IMR-90 (cell line): Measurements from ENCODE around the gene DLD. TPM values are rescaled to one million over a fixed set of nuclear protein-coding genes. Genes with fewer than 3 reads are reported as not detected.

ENCODE experiments used
- ATAC-seq: fragments of 200-7000 bp; cut with Tn5 transposase; 2 replicates; pipeline ENCODE4 v1.9.1; 2020; ENCODE audit warnings: low read depth, mild to moderate bottlenecking, moderate library complexity
- BruUV-seq: library from RNA; stranded (reverse); fragments of 400-500 nt; replicated peaks from 2 replicates; lab custom pipeline; 2021; lab: Mats Ljungman, UMichigan
- CTCF ChIA-PET: fragments of 300-600 bp; formaldehyde crosslinking; extraction: SDS; loops from one replicate; lab custom pipeline; 2021; ENCODE audit warnings: antibody characterized with exemption; lab: Yijun Ruan, JAX
- POLR2A ChIA-PET: fragments of 300-600 bp; sonication (Branson Sonifier 250); formaldehyde crosslinking; loops from one replicate; lab custom pipeline; 2022; ENCODE audit warnings: antibody characterized with exemption; ENCODE audit not compliant: unreplicated experiment; lab: Charles Lee
- DNase-seq: peaks from one replicate; pipeline ENCODE4 v3.0.0; 2013
- H2AFZ ChIP-seq: replicated peaks from 2 replicates; pipeline ENCODE3; 2013; ENCODE audit warnings: low read length, mild to moderate bottlenecking; ENCODE audit not compliant: poor library complexity
- H2AK5ac ChIP-seq: 2 replicates; pipeline ENCODE4 v1.6.1; 2013; ENCODE audit warnings: low read depth, low read length, inconsistent platforms
- H2AK9ac ChIP-seq: replicated peaks from 2 replicates; pipeline ENCODE3; 2013; ENCODE audit warnings: mild to moderate bottlenecking, low read depth, low read length, moderate library complexity; ENCODE audit not compliant: poor library complexity
- H2BK120ac ChIP-seq: 2 replicates; pipeline ENCODE4 v1.6.1; 2013; ENCODE audit warnings: low read depth, low read length, inconsistent platforms
- H2BK15ac ChIP-seq: 3 replicates; pipeline ENCODE4 v1.6.1; 2013; ENCODE audit warnings: low read depth, low read length, inconsistent platforms
- H2BK20ac ChIP-seq: 2 replicates; pipeline ENCODE4 v1.6.1; 2013; ENCODE audit warnings: low read depth, mild to moderate bottlenecking, inconsistent platforms, low read length, moderate library complexity
- H2BK5ac ChIP-seq: 2 replicates; pipeline ENCODE4 v1.6.1; 2013; ENCODE audit warnings: mild to moderate bottlenecking, low read depth, low read length, inconsistent platforms; ENCODE audit not compliant: poor library complexity, severe bottlenecking
- H3K14ac ChIP-seq: replicated peaks from 2 replicates; pipeline ENCODE4 v1.6.1; 2013; ENCODE audit warnings: low read depth, low read length, inconsistent platforms
- H3K18ac ChIP-seq: 2 replicates; pipeline ENCODE4 v1.6.1; 2013; ENCODE audit warnings: low read depth, low read length, control low read depth
- H3K23ac ChIP-seq: 2 replicates; pipeline ENCODE4 v1.6.1; 2013; ENCODE audit warnings: low read depth, low read length, inconsistent platforms
- H3K27ac ChIP-seq: 2 replicates; pipeline ENCODE4 v1.5.1; 2013; ENCODE audit warnings: mild to moderate bottlenecking, control low read depth, low read length; ENCODE audit not compliant: insufficient read depth
- H3K27me3 ChIP-seq: 2 replicates; pipeline ENCODE4 v1.6.1; 2013; ENCODE audit warnings: low read length; ENCODE audit not compliant: control insufficient read depth, insufficient read depth
- H3K36me3 ChIP-seq: 2 replicates; pipeline ENCODE4 v1.6.1; 2013; ENCODE audit warnings: low read length, mixed read lengths; ENCODE audit not compliant: control insufficient read depth, insufficient read depth
- H3K4ac ChIP-seq: 2 replicates; pipeline ENCODE4 v1.6.1; 2013; ENCODE audit warnings: low read depth, low read length, inconsistent platforms
- H3K4me1 ChIP-seq: 2 replicates; pipeline ENCODE4 v1.6.1; 2013; ENCODE audit warnings: low read length, mixed read lengths; ENCODE audit not compliant: control insufficient read depth, insufficient read depth
- H3K4me2 ChIP-seq: 2 replicates; pipeline ENCODE4 v1.6.1; 2013; ENCODE audit warnings: low read depth, mild to moderate bottlenecking, control low read depth, low read length, moderate library complexity
- H3K4me3 ChIP-seq: 2 replicates; pipeline ENCODE4 v1.5.1; 2013; ENCODE audit warnings: low read depth, mild to moderate bottlenecking, control low read depth, low read length, moderate library complexity; ENCODE audit not compliant: insufficient read depth
- H3K56ac ChIP-seq: 2 replicates; pipeline ENCODE4 v1.6.1; 2013; ENCODE audit warnings: low read length, inconsistent platforms; ENCODE audit not compliant: insufficient read depth; ENCODE audit errors: extremely low read depth
- H3K79me1 ChIP-seq, 2 experiments: 2 replicates each; pipeline ENCODE4 v1.6.1; 2013; ENCODE audit warnings: low read length in 2 of 2, inconsistent platforms in 1 of 2, low read depth in 1 of 2
- H3K9ac ChIP-seq: 2 replicates; pipeline ENCODE4 v1.6.1; 2013; ENCODE audit warnings: low read depth, low read length, control low read depth
- H3K9me1 ChIP-seq: 2 replicates; pipeline ENCODE4 v1.6.1; 2013; ENCODE audit warnings: low read length, inconsistent platforms; ENCODE audit not compliant: insufficient read depth
- H3K9me3 ChIP-seq: 2 replicates; pipeline ENCODE4 v1.6.1; 2013; ENCODE audit warnings: low read length; ENCODE audit not compliant: control insufficient read depth, insufficient read depth
- H4K20me1 ChIP-seq: 2 replicates; pipeline ENCODE4 v1.6.1; 2013; ENCODE audit warnings: low read length, inconsistent platforms; ENCODE audit not compliant: insufficient read depth
- H4K5ac ChIP-seq: 2 replicates; pipeline ENCODE4 v1.6.1; 2013; ENCODE audit warnings: mild to moderate bottlenecking, low read depth, low read length, control low read depth
- H4K8ac ChIP-seq, 2 experiments: 2 replicates each; pipeline ENCODE4 v1.6.1; 2013; ENCODE audit warnings: low read depth in 2 of 2, low read length in 2 of 2, control low read depth in 1 of 2, inconsistent platforms in 1 of 2
- H4K91ac ChIP-seq: 2 replicates; pipeline ENCODE4 v1.6.1; 2013; ENCODE audit warnings: low read depth, low read length, inconsistent platforms; ENCODE audit not compliant: insufficient read depth
- BHLHE40 ChIP-seq: fragments of 150-350 bp; IDR thresholded peaks from 2 replicates; pipeline ENCODE4 v1.6.1; 2016; ENCODE audit warnings: mild to moderate bottlenecking, low read depth, low read length
- CEBPB ChIP-seq: IDR thresholded peaks from 2 replicates; pipeline ENCODE4 v1.6.1; 2012; ENCODE audit warnings: low read depth, low read length, improper control_type of control experiment
- CHD1 ChIP-seq: IDR thresholded peaks from 2 replicates; pipeline ENCODE4 v1.6.1; 2012; ENCODE audit warnings: low read depth, low read length, improper control_type of control experiment
- CTCF ChIP-seq: conservative IDR thresholded peaks from 2 replicates; pipeline ENCODE4 v1.5.1; 2012; ENCODE audit warnings: mild to moderate bottlenecking, low read depth, low read length, improper control_type of control experiment
- ELK1 ChIP-seq: fragments of 150-350 bp; IDR thresholded peaks from 2 replicates; pipeline ENCODE4 v1.6.1; 2016; ENCODE audit warnings: low read depth, mild to moderate bottlenecking, low read length, moderate library complexity, borderline replicate concordance
- FOS ChIP-seq: fragments of 150-350 bp; IDR thresholded peaks from 2 replicates; pipeline ENCODE4 v1.6.1; 2016; ENCODE audit warnings: low read depth, low read length
- MAFK ChIP-seq: IDR thresholded peaks from 2 replicates; pipeline ENCODE4 v1.6.1; 2012; ENCODE audit warnings: low read depth, low read length, improper control_type of control experiment
- MAZ ChIP-seq: IDR thresholded peaks from 2 replicates; pipeline ENCODE4 v1.6.1; 2012; ENCODE audit warnings: low read depth, mild to moderate bottlenecking, low read length, improper control_type of control experiment, moderate library complexity, borderline replicate concordance
- MXI1 ChIP-seq: IDR thresholded peaks from 2 replicates; pipeline ENCODE4 v1.6.1; 2012; ENCODE audit warnings: low read depth, mild to moderate bottlenecking, low read length, moderate library complexity, borderline replicate concordance
- NFE2L2 ChIP-seq: fragments of 150-350 bp; IDR thresholded peaks from 2 replicates; pipeline ENCODE4 v1.6.1; 2016; ENCODE audit warnings: low read depth, mild to moderate bottlenecking, low read length
- POLR2A ChIP-seq: IDR thresholded peaks from 2 replicates; pipeline ENCODE4 v1.6.1; 2012; ENCODE audit warnings: mild to moderate bottlenecking, low read depth, low read length
- RAD21 ChIP-seq: IDR thresholded peaks from 2 replicates; pipeline ENCODE4 v1.6.1; 2012; ENCODE audit warnings: low read length, improper control_type of control experiment
- RCOR1 ChIP-seq: IDR thresholded peaks from 2 replicates; pipeline ENCODE4 v1.6.1; 2012; ENCODE audit warnings: mild to moderate bottlenecking, low read length, improper control_type of control experiment; ENCODE audit not compliant: insufficient replicate concordance
- RFX5 ChIP-seq: IDR thresholded peaks from 2 replicates; pipeline ENCODE4 v1.8.0; 2012; ENCODE audit warnings: low read depth, mild to moderate bottlenecking, low read length, moderate library complexity
- SMC3 ChIP-seq: fragments of 150-350 bp; IDR thresholded peaks from 2 replicates; pipeline ENCODE4 v1.6.1; 2016; ENCODE audit warnings: low read depth, mild to moderate bottlenecking, antibody characterized with exemption, low read length, moderate library complexity
- USF2 ChIP-seq: fragments of 150-350 bp; IDR thresholded peaks from 2 replicates; pipeline ENCODE4 v1.6.1; 2017; ENCODE audit warnings: mild to moderate bottlenecking, antibody characterized with exemption, low read length, low read depth
- WGBS, 2 experiments: methylation state at CpG; one replicate each; pipeline versions ENCODE4 v1.1.5 to v1.1.7; 2013; ENCODE audit warnings: missing lambda C conversion rate in 2 of 2; ENCODE audit not compliant: insufficient read length in 1 of 2; ENCODE audit errors: extremely low coverage in 2 of 2; 5-methylcytosine and 5-hydroxymethylcytosine counted together
- dilution Hi-C: fragments of 300-500 bp; cut with HindIII; formaldehyde crosslinking; loops from one replicate; pipeline ENCODE4 v1.14.3; 2018; ENCODE audit warnings: low sequenced_read_pairs; ENCODE audit not compliant: unreplicated experiment
- in situ Hi-C: fragments of 300-500 bp; cut with MboI; formaldehyde crosslinking; loops from 3 replicates; pipeline ENCODE4 v1.14.3; 2019; ENCODE audit warnings: low sequenced_read_pairs, inconsistent platforms, mixed read lengths
- intact Hi-C: fragments of 100-400 bp; cut with micrococcal nuclease; formaldehyde crosslinking; loops from 2 replicates; pipeline ENCODE4 v1.10.0; 2022
- polyA plus RNA-seq, 3 experiments: library from polyadenylated mRNA; depleted of rRNA; stranded (reverse); fragments of >200 nt; gene quantifications; 2 replicates each; pipeline ENCODE4 v1.2.3, GENCODE V29; 2012; ENCODE audit warnings: low replicate concordance in 1 of 3
- total RNA-seq: library from RNA; depleted of rRNA; stranded (reverse); fragments of >200 nt; gene quantifications from 2 replicates; pipeline ENCODE4 v1.2.3, GENCODE V29; 2012

DLD gene
- total and polyA plus RNA-seq, 2 of the 4 experiments (the other 2 are of a cell fraction): 121 to 361 TPM

DNA sequence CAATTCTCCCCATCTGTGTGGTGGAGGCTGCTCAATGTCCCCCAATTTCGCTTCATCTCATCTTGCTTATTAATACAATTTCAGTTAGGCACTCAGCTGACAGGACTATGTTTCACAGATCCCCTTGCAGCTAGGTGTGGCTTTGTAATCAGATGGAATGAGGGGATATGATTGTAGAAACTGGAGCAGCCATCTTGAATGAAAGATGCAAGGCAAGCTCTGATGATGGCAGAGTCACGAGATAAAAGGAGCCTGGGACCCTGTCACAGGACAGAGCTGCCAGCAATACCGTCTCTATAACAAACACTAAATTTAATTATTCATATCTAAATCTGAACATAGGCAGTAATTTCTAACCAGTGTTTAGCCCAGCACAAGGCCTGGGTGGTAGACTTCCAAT lies 991 bp upstream of the DLD start:
- in situ Hi-C loops (no loop called here), dilution Hi-C loops (no loop called here), intact Hi-C loops (no loop called here)
- Histone ChIP-seq H2BK120ac (no peak overlapping the region), H3K18ac (no peak overlapping the region), H3K4me1 (peaks cover 5% of the 10 kb centered on the region), H3K9ac (no peak overlapping the region), H3K27ac (no peak overlapping the region), H2AK9ac (no peak overlapping the region), H4K5ac (peak overlapping the region; percentile 68; the same call in 1 of the 2 replicates), H3K79me1 (peaks cover 17 to 27% of the 10 kb centered on the region in 2 experiments; a peak in 3 of 4 replicates), H3K56ac (no peak overlapping the region), H3K27me3 (peaks cover 6% of the 10 kb centered on the region), H3K23ac (no peak overlapping the region), H2BK20ac (no peak overlapping the region), H3K36me3 (0 out of 2 replicates have a peak, but pooled peaks cover 2% of the 10 kb centered on the region), H3K14ac (no peak overlapping the region), H3K4ac (no peak overlapping the region), H4K8ac (peak overlapping the region; percentile 80 to 89; a peak in 3 of 4 replicates), H3K4me3 (no peak overlapping the region), H2AK5ac (no peak overlapping the region), H2BK15ac (no peak overlapping the region), H3K4me2 (no peak overlapping the region), H2AFZ (no peak overlapping the region), H4K20me1 (peaks cover 16% of the 10 kb centered on the region), H2BK5ac (no peak overlapping the region), H4K91ac (no peak overlapping the region), H3K9me1 (peaks cover 7% of the 10 kb centered on the region; the same call in 1 of the 2 replicates), H3K9me3 (no peaks in the 10 kb centered on the region)
- ChIA-PET CTCF (interaction anchor here (0.7 to 3.0 kb wide), 3 partner anchors 10 to 256 kb away, joined by 4 to 15 read pairs (median 4); no protein-coding TSS in a partner anchor), POLR2A (interaction anchor here (0.9 kb wide), 1 partner anchor 12 kb away, joined by 3 read pairs; no protein-coding TSS in a partner anchor)
- no peak for DNase-seq
- no CpG with 5 or more reads among the region's 3 CpGs for WGBS, 2 experiments
- TF ChIP-seq MAZ: no peak
- TF ChIP-seq CHD1: no peak
- no peak for TF ChIP-seq BHLHE40
- TF ChIP-seq POLR2A: no peak
- TF ChIP-seq CEBPB: no peak
- no peak for TF ChIP-seq MXI1
- no peak for TF ChIP-seq MAFK
- TF ChIP-seq SMC3: no peak
- TF ChIP-seq NFE2L2: no peak
- no peak for TF ChIP-seq USF2
- TF ChIP-seq RCOR1: no peak
- no peak for TF ChIP-seq CTCF
- TF ChIP-seq RAD21: no peak
- no peak for TF ChIP-seq RFX5
- TF ChIP-seq FOS: no peak
- TF ChIP-seq ELK1: no peak
- ATAC-seq: no peak
- BruUV-seq: no TSS peak
